HepG2 (cell line): ENCODE measurements around the gene PLXNA1.

Source experiments
- BORCS8-MEF2B ChIP-seq: sonication (generic); formaldehyde crosslinking; IDR thresholded peaks from 2 replicates; pipeline ENCODE4 v1.8.0; 2022; ENCODE audit warnings: mild to moderate bottlenecking, missing genetic modification reagents
- CBX5 ChIP-seq: sonication (generic); formaldehyde crosslinking; IDR thresholded peaks from 2 replicates; pipeline ENCODE4 v1.4.0; 2020; ENCODE audit warnings: missing genetic modification reagents, borderline replicate concordance
- KDM5B ChIP-seq: sonication (generic); formaldehyde crosslinking; IDR thresholded peaks from 2 replicates; pipeline ENCODE4 v1.4.0; 2020; ENCODE audit warnings: missing genetic modification reagents, mild to moderate bottlenecking, borderline replicate concordance
- POLR2A ChIP-seq, 2 experiments: IDR thresholded peaks; 2 replicates each; pipeline ENCODE4 v1.6.1; 2011; ENCODE audit warnings: low read depth in 2 of 2, low read length in 2 of 2, mild to moderate bottlenecking in 1 of 2, moderate library complexity in 1 of 2; ENCODE audit not compliant: insufficient read depth in 1 of 2
- ZNF101 ChIP-seq: sonication (generic); formaldehyde crosslinking; IDR thresholded peaks from 2 replicates; pipeline ENCODE4 v1.4.0; 2020; ENCODE audit warnings: mild to moderate bottlenecking, low read depth, missing genetic modification reagents, borderline replicate concordance
- ZNF629 ChIP-seq: sonication (generic); formaldehyde crosslinking; conservative IDR thresholded peaks from 2 replicates; pipeline ENCODE4 v1.5.0; 2020; ENCODE audit warnings: missing genetic modification reagents
- ZZZ3 ChIP-seq: sonication (generic); formaldehyde crosslinking; IDR thresholded peaks from 2 replicates; pipeline ENCODE4 v1.4.0; 2020; ENCODE audit warnings: missing genetic modification reagents, mild to moderate bottlenecking, borderline replicate concordance
- TF ChIP-seq, protein P1 (sequence below): IDR thresholded peaks from 2 replicates; pipeline ENCODE4 v1.6.1; 2018; ENCODE audit warnings: missing genetic modification reagents, mild to moderate bottlenecking, missing compliant biosample characterization
- TF ChIP-seq, protein P2 (sequence below): sonication (generic); formaldehyde crosslinking; IDR thresholded peaks from 2 replicates; pipeline ENCODE4 v1.5.0; 2020; ENCODE audit warnings: missing genetic modification reagents

DNA sequence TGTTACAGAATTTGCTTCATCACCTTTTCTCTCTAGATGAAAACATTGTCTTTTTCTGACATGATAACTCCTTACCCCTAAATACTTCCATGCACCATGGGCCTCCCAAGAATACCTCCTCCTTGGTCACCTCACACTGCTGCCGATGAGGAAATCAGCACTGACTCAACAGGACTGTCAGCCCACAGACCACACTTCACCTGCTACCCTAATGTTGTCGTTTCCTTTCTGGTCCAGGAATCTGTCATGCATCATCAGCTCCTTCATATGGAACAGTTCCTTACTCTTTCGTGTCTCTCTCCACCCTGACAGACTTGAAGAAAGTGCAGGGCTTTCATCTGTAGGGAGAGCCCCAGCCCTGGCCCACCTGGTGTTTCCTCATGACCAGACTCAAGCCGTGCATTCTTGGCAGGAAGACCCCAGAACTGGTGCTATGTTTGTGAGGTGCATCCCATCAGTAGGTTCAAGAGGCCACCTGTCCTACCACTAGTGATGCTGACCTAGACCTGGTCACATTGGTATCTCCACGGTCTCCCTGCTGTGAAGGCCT lies 41.1 kb upstream of the PLXNA1 start:
- TF ChIP-seq ZNF629 (CRISPR knock-in tag) (no peak), KDM5B (no peak), CBX5 (CRISPR knock-in tag) (no peak), ZNF101 (CRISPR knock-in tag) (no peak), ZZZ3 (CRISPR knock-in tag) (no peak), POLR2A (IDR thresholded peaks at IDR 0.05; ENCODE audit: insufficient read depth in 1 of 2, low read depth in 2 of 2, low read length in 2 of 2) (no peak), BORCS8-MEF2B (CRISPR knock-in tag) (no peak)
- TF ChIP-seq, protein P1, sequence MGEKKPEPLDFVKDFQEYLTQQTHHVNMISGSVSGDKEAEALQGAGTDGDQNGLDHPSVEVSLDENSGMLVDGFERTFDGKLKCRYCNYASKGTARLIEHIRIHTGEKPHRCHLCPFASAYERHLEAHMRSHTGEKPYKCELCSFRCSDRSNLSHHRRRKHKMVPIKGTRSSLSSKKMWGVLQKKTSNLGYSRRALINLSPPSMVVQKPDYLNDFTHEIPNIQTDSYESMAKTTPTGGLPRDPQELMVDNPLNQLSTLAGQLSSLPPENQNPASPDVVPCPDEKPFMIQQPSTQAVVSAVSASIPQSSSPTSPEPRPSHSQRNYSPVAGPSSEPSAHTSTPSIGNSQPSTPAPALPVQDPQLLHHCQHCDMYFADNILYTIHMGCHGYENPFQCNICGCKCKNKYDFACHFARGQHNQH, result no peak
- TF ChIP-seq, protein P2, sequence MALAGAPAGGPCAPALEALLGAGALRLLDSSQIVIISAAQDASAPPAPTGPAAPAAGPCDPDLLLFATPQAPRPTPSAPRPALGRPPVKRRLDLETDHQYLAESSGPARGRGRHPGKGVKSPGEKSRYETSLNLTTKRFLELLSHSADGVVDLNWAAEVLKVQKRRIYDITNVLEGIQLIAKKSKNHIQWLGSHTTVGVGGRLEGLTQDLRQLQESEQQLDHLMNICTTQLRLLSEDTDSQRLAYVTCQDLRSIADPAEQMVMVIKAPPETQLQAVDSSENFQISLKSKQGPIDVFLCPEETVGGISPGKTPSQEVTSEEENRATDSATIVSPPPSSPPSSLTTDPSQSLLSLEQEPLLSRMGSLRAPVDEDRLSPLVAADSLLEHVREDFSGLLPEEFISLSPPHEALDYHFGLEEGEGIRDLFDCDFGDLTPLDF (CRISPR knock-in tag), result no peak
